HEK293 (cell line): Measurements from ENCODE around the gene NKAPL.
A peak's percentile ranks its signal among the peaks of the same experiment; 100 is the strongest.

Experiments
- FEZF1 ChIP-seq: fragments of 450-650 bp; formaldehyde crosslinking; IDR thresholded peaks from 2 replicates; pipeline ENCODE4 v1.5.1; 2016; ENCODE audit warnings: missing biosample characterization, missing genetic modification characterization
- KLF10 ChIP-seq: fragments of 450-650 bp; IDR thresholded peaks from 2 replicates; pipeline ENCODE4 v1.5.1; 2018; ENCODE audit warnings: missing biosample characterization, mild to moderate bottlenecking, missing genetic modification characterization
- OVOL3 ChIP-seq: fragments of 450-650 bp; formaldehyde crosslinking; IDR thresholded peaks from 2 replicates; pipeline ENCODE4 v1.5.1; 2016; ENCODE audit warnings: missing biosample characterization, missing genetic modification characterization
- ZBTB26 ChIP-seq: fragments of 450-650 bp; formaldehyde crosslinking; optimal IDR thresholded peaks from 2 replicates; pipeline ENCODE3; 2016; ENCODE audit warnings: missing biosample characterization, mild to moderate bottlenecking, missing genetic modification characterization
- ZBTB49 ChIP-seq: fragments of 450-650 bp; formaldehyde crosslinking; IDR thresholded peaks from 2 replicates; pipeline ENCODE4 v1.5.1; 2016; ENCODE audit warnings: missing biosample characterization, missing genetic modification characterization, low read depth
- ZBTB8A ChIP-seq: fragments of 450-650 bp; formaldehyde crosslinking; IDR thresholded peaks from 2 replicates; pipeline ENCODE4 v1.5.1; 2016; ENCODE audit warnings: missing biosample characterization, missing genetic modification characterization
- ZFHX2 ChIP-seq: fragments of 450-650 bp; formaldehyde crosslinking; conservative IDR thresholded peaks from 2 replicates; pipeline ENCODE4 v1.5.1; 2016; ENCODE audit warnings: missing biosample characterization, missing genetic modification characterization
- ZFP3 ChIP-seq: fragments of 450-650 bp; formaldehyde crosslinking; IDR thresholded peaks from 2 replicates; pipeline ENCODE4 v1.5.1; 2016; ENCODE audit warnings: low read depth, missing biosample characterization, missing genetic modification characterization
- ZFP69B ChIP-seq: fragments of 450-650 bp; formaldehyde crosslinking; IDR thresholded peaks from 2 replicates; pipeline ENCODE4 v1.5.1; 2016; ENCODE audit warnings: missing biosample characterization, missing genetic modification characterization
- ZNF280C ChIP-seq: fragments of 450-650 bp; formaldehyde crosslinking; IDR thresholded peaks from 2 replicates; pipeline ENCODE4 v1.5.1; 2016; ENCODE audit warnings: missing biosample characterization, missing genetic modification characterization
- ZNF292 ChIP-seq: fragments of 450-650 bp; formaldehyde crosslinking; IDR thresholded peaks from 2 replicates; pipeline ENCODE4 v1.5.1; 2016; ENCODE audit warnings: low read depth, missing biosample characterization, missing genetic modification characterization, borderline replicate concordance
- ZNF37A ChIP-seq: fragments of 450-650 bp; IDR thresholded peaks from 2 replicates; pipeline ENCODE4 v1.5.1; 2018; ENCODE audit warnings: missing biosample characterization, missing genetic modification characterization
- ZNF433 ChIP-seq: fragments of 450-650 bp; formaldehyde crosslinking; IDR thresholded peaks from 2 replicates; pipeline ENCODE4 v1.5.1; 2016; ENCODE audit warnings: missing biosample characterization, missing genetic modification characterization, low read depth
- ZNF473 ChIP-seq: fragments of 450-650 bp; formaldehyde crosslinking; IDR thresholded peaks from 2 replicates; pipeline ENCODE4 v1.5.1; 2017; ENCODE audit warnings: missing biosample characterization, missing genetic modification characterization
- ZNF529 ChIP-seq: fragments of 450-650 bp; formaldehyde crosslinking; IDR thresholded peaks from 2 replicates; pipeline ENCODE4 v1.5.1; 2017; ENCODE audit warnings: missing genetic modification characterization, missing biosample characterization; ENCODE audit not compliant: insufficient replicate concordance
- ZNF626 ChIP-seq: fragments of 450-650 bp; sonication (Bioruptor Pico); formaldehyde crosslinking; IDR thresholded peaks from 2 replicates; pipeline ENCODE4 v1.5.1; 2018; ENCODE audit warnings: missing biosample characterization, missing genetic modification characterization, inconsistent platforms
- ZNF701 ChIP-seq: fragments of 450-650 bp; formaldehyde crosslinking; IDR thresholded peaks from 2 replicates; pipeline ENCODE4 v1.5.1; 2016; ENCODE audit warnings: missing biosample characterization, missing genetic modification characterization
- ZXDB ChIP-seq: fragments of 450-650 bp; formaldehyde crosslinking; IDR thresholded peaks from 2 replicates; pipeline ENCODE4 v1.5.1; 2016; ENCODE audit warnings: missing biosample characterization, missing genetic modification characterization
- TF ChIP-seq, protein P1 (sequence below): fragments of 450-650 bp; formaldehyde crosslinking; IDR thresholded peaks from 2 replicates; pipeline ENCODE4 v1.5.1; 2016; ENCODE audit warnings: missing biosample characterization, missing genetic modification characterization
- TF ChIP-seq, protein P2 (sequence below): fragments of 450-650 bp; formaldehyde crosslinking; IDR thresholded peaks from 2 replicates; pipeline ENCODE4 v1.5.1; 2016; ENCODE audit warnings: missing biosample characterization, missing genetic modification characterization
- TF ChIP-seq, protein P3 (sequence below): fragments of 450-650 bp; formaldehyde crosslinking; IDR thresholded peaks from 2 replicates; pipeline ENCODE4 v1.5.1; 2016; ENCODE audit warnings: missing biosample characterization, missing genetic modification characterization, borderline replicate concordance

Gene NKAPL

GRCh38 chr6:28212510-28213212 is 46.4 kb upstream of the NKAPL start (continued):
- TF ChIP-seq, protein P1, sequence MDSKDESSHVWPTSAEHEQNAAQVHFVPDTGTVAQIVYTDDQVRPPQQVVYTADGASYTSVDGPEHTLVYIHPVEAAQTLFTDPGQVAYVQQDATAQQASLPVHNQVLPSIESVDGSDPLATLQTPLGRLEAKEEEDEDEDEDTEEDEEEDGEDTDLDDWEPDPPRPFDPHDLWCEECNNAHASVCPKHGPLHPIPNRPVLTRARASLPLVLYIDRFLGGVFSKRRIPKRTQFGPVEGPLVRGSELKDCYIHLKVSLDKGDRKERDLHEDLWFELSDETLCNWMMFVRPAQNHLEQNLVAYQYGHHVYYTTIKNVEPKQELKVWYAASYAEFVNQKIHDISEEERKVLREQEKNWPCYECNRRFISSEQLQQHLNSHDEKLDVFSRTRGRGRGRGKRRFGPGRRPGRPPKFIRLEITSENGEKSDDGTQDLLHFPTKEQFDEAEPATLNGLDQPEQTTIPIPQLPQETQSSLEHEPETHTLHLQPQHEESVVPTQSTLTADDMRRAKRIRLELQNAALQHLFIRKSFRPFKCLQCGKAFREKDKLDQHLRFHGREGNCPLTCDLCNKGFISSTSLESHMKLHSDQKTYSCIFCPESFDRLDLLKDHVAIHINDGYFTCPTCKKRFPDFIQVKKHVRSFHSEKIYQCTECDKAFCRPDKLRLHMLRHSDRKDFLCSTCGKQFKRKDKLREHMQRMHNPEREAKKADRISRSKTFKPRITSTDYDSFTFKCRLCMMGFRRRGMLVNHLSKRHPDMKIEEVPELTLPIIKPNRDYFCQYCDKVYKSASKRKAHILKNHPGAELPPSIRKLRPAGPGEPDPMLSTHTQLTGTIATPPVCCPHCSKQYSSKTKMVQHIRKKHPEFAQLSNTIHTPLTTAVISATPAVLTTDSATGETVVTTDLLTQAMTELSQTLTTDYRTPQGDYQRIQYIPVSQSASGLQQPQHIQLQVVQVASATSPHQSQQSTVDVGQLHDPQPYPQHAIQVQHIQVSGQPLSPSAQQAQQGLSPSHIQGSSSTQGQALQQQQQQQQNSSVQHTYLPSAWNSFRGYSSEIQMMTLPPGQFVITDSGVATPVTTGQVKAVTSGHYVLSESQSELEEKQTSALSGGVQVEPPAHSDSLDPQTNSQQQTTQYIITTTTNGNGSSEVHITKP = 0 out of 2 replicates have a peak, but pooled peaks have one; percentile 3
- TF ChIP-seq ZNF626 (tag by site-specific recombination) = peak; percentile 51; the same call in 1 of the 2 replicates
- no peak for TF ChIP-seq ZNF701 (tag by site-specific recombination)
- TF ChIP-seq OVOL3 (tag by site-specific recombination) = 0 out of 2 replicates have a peak, but pooled peaks have one; percentile 51
- peak; percentile 65 for TF ChIP-seq ZBTB8A (tag by site-specific recombination)
- TF ChIP-seq ZNF473 (tag by site-specific recombination) = no peak
- no peak for TF ChIP-seq ZFP3 (tag by site-specific recombination)
- TF ChIP-seq, protein P2, sequence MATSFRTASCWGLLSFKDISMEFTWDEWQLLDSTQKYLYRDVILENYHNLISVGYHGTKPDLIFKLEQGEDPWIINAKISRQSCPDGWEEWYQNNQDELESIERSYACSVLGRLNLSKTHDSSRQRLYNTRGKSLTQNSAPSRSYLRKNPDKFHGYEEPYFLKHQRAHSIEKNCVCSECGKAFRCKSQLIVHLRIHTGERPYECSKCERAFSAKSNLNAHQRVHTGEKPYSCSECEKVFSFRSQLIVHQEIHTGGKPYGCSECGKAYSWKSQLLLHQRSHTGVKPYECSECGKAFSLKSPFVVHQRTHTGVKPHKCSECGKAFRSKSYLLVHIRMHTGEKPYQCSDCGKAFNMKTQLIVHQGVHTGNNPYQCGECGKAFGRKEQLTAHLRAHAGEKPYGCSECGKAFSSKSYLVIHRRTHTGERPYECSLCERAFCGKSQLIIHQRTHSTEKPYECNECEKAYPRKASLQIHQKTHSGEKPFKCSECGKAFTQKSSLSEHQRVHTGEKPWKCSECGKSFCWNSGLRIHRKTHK (tag by site-specific recombination) = no peak
- peak; percentile 67 for TF ChIP-seq FEZF1 (tag by site-specific recombination)
- TF ChIP-seq, protein P3, sequence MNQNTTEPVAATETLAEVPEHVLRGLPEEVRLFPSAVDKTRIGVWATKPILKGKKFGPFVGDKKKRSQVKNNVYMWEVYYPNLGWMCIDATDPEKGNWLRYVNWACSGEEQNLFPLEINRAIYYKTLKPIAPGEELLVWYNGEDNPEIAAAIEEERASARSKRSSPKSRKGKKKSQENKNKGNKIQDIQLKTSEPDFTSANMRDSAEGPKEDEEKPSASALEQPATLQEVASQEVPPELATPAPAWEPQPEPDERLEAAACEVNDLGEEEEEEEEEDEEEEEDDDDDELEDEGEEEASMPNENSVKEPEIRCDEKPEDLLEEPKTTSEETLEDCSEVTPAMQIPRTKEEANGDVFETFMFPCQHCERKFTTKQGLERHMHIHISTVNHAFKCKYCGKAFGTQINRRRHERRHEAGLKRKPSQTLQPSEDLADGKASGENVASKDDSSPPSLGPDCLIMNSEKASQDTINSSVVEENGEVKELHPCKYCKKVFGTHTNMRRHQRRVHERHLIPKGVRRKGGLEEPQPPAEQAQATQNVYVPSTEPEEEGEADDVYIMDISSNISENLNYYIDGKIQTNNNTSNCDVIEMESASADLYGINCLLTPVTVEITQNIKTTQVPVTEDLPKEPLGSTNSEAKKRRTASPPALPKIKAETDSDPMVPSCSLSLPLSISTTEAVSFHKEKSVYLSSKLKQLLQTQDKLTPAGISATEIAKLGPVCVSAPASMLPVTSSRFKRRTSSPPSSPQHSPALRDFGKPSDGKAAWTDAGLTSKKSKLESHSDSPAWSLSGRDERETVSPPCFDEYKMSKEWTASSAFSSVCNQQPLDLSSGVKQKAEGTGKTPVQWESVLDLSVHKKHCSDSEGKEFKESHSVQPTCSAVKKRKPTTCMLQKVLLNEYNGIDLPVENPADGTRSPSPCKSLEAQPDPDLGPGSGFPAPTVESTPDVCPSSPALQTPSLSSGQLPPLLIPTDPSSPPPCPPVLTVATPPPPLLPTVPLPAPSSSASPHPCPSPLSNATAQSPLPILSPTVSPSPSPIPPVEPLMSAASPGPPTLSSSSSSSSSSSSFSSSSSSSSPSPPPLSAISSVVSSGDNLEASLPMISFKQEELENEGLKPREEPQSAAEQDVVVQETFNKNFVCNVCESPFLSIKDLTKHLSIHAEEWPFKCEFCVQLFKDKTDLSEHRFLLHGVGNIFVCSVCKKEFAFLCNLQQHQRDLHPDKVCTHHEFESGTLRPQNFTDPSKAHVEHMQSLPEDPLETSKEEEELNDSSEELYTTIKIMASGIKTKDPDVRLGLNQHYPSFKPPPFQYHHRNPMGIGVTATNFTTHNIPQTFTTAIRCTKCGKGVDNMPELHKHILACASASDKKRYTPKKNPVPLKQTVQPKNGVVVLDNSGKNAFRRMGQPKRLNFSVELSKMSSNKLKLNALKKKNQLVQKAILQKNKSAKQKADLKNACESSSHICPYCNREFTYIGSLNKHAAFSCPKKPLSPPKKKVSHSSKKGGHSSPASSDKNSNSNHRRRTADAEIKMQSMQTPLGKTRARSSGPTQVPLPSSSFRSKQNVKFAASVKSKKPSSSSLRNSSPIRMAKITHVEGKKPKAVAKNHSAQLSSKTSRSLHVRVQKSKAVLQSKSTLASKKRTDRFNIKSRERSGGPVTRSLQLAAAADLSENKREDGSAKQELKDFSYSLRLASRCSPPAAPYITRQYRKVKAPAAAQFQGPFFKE = no peak
- TF ChIP-seq ZBTB26 = no peak
- TF ChIP-seq ZFHX2 (tag by site-specific recombination) = no peak
- TF ChIP-seq ZNF280C (tag by site-specific recombination) = no peak
- peak; percentile 78; the same call in 1 of the 2 replicates for TF ChIP-seq KLF10 (tag by site-specific recombination)
- TF ChIP-seq ZBTB49 = no peak
- TF ChIP-seq ZFP69B (tag by site-specific recombination) = peak; percentile 87; the same call in 1 of the 2 replicates
- no peak; the same call in 1 of the 2 replicates for TF ChIP-seq ZNF37A (tag by site-specific recombination)
- TF ChIP-seq ZXDB (tag by site-specific recombination) = peak; percentile 75
- TF ChIP-seq ZNF433 (tag by site-specific recombination) = no peak
- peak; percentile 52 for TF ChIP-seq ZNF529 (tag by site-specific recombination)
- TF ChIP-seq ZNF292 (tag by site-specific recombination) = no peak
